NB4 (cell line): ENCODE measurements around the gene ALOX15B.

Experiments
- CTCF ChIP-seq: IDR thresholded peaks from one replicate; pipeline ENCODE4 v1.5.1; 2012; ENCODE audit warnings: low read depth, low read length
- POLR2A ChIP-seq: IDR thresholded peaks from 2 replicates; pipeline ENCODE4 v1.6.1; 2011; ENCODE audit warnings: mild to moderate bottlenecking; ENCODE audit not compliant: insufficient read length; ENCODE audit errors: extremely low read depth

- TF ChIP-seq POLR2A (no peak), CTCF (no peak)
Measured at GRCh38 chr17:8072341-8072728, 33.5 kb downstream of the ALOX15B start.
